Measurements from ENCODE around the gene DOK7.

The DOK7 gene

DNA sequence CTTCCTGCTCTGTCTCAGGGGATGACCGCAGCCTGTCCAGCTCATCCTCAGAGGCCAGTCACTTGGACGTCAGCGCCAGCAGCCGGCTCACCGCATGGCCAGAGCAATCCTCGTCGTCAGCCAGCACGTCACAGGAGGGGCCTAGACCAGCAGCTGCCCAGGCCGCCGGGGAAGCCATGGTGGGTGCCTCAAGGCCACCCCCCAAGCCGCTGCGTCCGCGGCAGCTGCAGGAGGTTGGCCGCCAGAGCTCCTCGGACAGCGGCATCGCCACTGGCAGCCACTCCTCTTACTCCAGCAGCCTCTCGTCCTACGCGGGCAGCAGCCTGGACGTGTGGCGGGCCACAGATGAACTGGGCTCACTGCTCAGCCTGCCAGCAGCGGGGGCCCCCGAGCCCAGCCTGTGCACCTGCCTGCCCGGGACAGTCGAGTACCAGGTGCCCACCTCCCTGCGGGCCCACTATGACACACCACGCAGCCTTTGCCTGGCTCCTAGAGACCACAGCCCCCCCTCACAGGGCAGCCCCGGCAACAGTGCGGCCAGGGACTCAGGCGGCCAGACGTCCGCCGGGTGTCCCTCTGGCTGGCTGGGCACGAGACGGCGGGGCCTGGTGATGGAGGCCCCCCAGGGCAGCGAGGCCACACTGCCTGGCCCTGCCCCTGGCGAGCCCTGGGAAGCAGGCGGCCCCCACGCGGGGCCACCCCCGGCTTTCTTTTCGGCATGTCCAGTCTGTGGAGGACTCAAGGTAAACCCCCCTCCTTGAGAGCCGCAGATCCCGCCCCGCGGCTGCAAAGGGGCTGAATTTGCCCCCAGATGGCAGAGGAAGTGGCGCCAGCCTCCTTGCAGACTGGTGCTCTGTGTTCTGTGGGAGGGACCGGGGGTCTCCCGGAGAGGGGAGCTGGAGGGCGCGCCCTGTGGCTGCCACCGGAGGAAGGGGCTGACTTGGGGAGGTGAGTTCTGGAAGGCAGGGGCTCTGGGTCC lies 29.9 kb downstream of the DOK7 start:
- no peak for DNase-seq

DNA sequence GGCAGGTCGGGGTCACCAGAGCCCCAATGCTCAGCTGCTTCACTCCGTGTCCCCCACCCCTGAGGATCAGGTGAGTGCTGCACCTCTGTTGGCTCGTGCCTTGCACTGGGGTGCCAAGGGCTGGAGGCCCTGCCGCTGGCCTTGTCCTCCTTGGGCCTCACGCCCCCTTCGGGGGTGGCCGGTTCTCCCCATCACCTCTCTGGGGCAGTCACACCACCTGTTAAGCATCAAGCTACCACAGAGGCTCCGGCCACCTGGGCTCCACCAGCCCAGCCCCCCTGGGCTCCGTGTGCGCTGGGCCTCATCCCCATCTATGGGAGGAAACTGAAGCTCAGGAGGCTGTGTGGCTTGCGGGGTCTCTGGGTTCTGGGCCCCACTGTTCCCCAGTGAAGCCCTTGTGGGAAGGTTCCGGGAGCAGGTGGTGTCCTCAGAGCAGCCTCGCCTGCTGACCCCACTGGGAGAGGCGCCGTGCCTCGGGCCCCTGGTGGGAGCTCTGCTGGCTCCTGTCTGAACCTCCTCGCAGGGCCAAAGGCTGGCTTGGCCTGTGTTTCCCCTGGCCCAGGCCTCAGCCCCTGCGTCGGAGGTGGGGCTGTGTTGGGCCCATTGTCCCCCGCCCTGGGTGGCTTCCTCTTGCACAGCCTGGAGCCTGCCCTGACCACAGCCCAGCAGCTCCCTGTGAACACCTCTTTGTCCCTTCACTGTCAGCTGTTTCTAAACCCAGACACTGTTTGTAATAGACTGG lies 30.8 kb downstream of the DOK7 start:
- DNase-seq = no peak

DNA sequence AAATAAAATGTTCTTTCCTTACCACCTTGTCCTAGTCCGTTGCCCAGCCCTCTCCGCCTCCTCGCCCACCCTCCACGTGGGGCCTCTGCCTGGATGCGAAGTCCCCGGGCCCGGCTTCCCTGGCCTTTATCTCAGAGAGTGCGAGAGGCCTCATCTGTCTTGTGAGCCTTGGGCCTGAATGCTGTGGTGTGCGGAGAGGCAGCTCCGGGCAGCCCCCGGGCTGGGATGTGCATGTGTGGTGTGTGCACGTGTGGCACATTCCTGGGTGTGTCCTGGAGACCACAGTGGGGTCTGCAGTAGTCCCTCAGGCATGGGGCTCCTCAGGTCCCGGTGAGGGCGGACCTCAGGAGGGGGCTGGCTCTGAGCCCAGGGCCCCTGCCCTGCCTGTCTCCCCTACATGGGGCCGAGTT lies 31.4 kb downstream of the DOK7 start:
- no peak for DNase-seq

DNA sequence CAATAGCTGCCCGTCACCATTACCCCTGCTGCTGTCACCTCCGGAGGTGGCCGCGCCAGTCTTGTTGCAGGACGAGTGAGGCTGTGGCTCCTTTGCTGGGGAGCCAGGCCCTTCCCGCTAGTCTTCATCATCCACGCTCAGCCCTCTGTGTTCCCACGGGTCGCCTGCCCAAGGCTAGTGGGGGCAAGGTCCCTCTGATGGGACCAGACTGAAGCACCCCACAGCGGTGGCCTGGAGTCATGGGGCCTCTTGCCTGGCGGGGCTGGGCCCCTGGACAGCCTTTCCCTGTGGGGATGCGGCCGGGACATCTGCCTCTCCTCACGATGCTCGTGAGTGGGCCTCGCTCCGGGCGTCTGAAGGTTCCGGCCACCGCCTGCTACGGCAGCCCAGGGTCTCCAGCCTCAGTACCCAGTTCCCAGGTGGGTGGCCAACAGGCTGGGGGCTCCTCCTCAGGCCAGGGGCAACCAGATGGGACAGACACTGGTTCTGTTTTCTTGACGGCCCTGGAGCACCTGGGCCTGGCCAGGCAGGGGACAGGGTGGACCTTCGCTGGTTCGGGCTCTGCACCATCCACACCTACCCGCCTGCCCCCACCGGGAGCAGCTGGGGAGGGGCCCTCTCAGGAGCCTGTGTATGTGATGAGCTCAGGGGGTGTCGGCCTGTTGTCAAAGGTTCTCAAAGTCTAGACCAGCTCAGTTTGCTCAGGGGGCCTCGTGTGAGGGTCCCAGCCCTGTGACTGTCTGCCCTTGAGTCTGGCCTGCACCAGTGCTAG lies 32.3 kb downstream of the DOK7 start:
- no peak for DNase-seq

- no peak for DNase-seq
These were observed 32.9 kb downstream of the DOK7 start for GRCh38 chr4:3496021-3496420.

- DNase-seq = no peak
These were observed 34.0 kb downstream of the DOK7 start for GRCh38 chr4:3497095-3497494.

DNA sequence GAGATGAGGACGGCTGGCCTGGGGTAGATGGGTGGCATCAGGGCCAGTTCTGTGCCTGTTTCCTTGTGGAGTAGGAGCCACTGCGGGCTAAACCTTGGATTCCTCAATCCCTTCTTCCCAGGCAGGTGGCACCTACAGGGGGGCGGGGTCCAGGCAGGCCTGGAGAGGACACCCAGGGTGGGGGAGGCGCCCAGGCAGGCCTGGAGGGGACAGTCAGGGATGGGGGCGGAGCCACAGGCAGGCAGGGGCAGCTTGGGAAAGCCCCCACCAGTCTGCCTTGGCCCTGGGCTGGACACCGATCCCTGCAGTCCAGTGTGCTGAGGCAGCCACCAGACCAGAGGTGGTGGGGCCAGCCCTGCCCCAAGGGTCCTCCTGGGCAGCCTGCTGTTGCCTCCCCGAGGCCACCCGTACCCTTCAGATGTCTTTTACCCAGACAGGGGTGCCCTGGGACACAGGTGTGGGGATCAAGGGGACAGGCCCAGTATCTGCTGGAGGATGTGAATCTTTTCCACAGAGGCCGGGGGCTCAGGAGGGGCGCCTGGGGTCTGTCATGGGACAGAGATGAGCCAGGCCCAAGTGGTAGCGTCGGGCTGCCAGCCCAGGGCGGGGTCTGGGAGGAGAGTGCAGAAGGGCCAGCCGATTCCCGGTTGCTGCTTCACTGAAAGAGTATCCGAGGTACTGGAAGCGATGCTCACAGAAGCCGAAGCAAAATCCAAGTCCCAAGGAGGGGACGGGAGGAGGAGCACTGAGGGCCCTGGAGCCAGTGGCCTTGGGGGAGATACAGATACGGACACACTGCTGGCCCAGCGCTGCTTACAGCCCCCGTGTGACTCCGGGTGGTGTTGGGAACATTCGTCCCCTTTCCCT lies 34.6 kb downstream of the DOK7 start:
- DNase-seq = no peak

DNA sequence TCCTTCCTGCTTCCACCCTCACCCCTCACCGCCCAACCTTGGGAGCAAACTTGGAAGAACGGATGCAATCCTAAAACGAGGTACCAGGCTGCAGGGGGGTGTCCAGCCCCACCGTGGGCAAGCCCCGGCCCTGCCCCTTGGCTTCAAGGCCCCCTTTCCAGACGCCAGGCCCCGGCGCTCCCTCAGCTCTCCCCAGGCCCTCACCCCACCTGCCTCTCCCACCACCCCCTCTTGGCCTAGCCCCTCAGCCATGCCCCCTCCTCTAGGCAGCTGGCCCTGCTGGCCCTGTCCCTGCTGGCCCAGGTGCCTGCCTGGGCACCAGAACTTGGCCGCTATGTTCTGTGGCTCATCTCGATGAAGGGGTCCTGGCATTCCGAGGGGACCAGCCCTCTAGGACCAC lies 35.3 kb downstream of the DOK7 start:
- DNase-seq = no peak

DNA sequence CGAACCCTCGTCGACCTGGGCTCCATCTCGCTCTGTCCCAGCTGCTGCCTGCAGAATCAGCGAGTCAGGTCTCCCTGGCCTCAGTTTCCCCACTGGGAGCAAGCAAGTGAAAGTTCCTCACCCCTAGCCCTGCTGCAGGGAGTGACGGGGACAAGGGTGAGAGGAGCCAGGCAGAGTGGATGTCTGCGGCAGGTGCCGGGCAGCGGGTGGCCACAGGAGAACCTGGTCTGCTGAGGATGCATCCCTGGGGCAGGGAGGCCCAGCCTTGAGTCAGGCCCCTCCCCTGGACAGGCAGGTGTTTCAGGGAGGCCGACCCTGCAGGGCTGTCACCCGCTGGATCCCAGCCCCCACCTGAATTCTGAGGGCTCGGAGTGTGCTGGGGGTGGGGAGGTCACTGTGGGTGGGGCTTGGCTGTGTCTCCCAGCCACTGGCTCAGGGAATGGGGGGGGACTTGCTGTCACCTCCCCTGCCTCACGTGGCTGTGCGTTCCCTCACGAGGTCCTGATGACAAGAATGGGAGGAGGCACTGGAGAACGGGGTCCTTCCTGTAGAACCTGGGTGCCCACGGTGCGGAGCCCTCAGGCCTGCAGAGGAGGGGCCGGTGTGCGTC lies 35.9 kb downstream of the DOK7 start:
- no peak for DNase-seq

DNA sequence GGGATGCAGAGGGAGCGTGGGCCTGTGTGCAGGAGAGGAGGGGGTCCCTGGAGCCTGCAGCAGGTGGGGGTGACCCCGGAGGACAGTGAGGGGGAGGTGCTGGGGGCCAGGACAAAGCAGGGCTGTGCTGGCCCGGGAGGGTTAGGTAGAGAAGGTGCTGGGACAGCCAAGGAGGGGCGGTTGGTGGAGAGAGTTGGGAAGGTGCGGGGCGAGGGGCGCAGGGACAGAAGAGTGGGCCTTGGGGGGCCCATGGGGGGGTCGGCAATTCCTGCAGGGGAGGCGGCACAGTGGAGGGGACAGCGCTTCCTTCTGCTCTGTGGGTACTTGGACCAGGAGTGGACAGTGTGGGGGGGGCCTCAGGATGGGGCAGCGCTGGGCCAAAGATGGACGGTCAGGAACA lies 36.6 kb downstream of the DOK7 start:
- DNase-seq = no peak

GRCh38 chr4:3500111-3500510 lies 37.0 kb downstream of the DOK7 start:
- DNase-seq = no peak

DNA sequence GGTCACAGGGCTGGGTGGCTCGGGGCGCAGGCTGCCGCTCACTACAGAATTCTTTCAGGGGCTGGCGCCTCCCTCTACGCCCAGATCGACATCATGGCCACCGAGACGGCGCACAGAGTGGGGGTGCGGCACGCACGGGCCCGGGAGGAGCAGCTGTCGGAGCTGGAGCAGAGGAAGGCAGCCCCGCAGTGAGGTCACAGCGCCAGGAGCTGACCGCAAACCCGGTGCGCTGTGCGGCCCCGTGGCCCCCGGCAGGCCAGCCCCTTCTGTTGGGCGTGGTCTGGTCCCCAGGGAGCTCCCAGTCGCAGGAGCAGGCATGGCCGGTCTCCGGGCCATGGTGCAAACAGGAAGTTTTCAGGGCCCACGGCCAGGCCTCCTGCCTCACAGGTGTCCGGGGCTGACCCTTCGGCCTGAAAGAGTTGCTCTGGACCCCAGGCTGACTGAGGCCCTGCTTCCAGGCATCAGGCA lies 37.6 kb downstream of the DOK7 start:
- DNase-seq = no peak

- no peak for DNase-seq
These were observed 38.2 kb downstream of the DOK7 start for GRCh38 chr4:3501126-3501824.

DNA sequence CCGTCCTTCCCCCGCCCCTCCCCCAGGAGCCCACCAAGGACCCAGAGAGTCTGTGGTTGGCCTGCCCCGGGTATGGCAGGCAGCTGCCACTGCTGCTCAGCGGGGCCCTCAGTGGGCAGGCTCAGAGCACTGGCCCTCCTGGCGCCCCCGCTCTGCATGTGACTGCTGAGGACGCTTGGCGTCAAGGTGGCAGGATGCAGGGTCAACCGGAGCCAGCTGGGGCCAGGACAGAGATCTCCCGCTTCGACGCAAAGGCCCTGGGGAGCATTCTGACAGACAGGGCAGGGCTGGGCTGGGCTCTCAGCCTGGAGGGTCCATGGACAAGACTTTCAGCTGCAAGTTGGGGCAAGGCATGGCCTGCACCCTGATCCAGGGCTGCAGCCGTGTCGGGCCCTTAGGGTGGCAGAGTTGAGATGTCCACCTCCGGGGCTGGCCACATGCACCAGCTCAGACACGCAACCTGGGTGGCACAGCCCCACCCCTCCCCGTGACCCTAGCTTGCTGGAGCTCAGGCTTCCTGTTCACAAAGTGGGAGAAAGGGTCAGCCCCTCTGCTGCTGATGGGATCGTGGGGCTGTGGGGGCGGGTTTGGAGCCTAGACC lies 38.8 kb downstream of the DOK7 start:
- no peak for DNase-seq

DNA sequence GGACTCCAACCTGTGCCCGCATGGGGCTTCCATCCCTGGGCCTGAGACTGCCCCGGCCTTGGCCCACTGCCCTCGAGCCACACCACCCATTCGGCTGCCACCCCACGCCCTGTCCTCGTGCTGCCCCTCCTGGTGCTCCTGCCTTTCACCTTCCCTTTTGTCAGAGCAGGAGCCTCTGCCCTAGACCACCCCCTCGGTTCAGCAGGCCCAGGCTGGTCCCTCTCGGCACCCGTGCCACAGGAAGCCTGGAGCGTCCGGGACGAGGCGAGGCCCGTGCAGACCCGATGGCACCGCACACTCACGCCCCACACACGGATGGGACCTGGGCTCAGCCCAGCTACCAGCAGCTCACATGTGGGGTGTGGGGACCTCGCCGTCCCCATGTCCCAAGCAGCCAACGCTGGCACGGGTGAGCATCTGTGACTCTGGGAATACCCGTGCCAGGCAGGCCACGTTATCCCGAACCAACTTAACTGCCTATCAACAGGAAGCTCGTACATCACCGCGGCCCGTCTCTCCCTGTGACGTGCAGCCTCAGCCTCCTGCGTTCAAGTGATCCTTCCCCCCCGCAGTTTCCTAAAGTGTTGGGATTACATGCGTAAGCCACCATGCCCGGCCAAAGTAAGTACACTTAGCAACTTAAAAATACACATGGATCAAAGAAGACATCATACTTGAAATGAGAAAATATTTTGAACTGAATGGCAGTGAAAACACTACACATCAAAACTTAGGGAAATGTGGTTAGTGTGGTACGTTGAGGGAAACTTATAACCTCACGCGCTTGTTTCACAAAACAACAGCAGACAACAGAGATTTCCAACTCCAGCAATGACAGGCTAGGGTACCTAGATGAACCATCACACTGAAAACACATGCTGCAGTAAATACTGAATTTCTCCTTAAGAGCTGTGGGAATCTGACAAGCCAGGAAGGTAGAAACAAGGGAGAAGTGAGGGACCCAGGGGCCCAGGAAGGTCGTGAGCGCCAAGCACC lies 40.1 kb downstream of the DOK7 start:
- no peak for DNase-seq

DNA sequence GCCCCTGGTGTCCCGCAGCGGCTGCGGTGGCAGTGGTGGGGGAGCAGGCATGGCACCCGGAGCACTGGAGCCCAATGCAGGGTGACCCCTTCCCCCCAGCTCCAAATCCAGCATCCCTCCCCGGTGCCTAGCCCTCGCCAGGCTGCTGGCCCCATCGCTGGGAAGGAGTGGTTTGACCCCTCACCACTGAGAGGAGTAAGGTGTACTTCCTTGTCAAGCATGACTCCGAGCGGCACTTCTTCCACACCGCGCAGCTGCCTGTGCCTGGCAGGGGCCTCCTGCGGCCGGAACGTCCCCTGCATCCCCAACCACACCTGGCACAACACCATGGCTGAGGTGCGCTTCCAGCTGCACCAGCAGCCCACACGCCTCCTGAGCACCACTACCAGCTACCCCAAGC lies 42.1 kb downstream of the DOK7 start:
- DNase-seq = no peak

- DNase-seq = no peak
These were observed 45.4 kb downstream of the DOK7 start for GRCh38 chr4:3508542-3508941.

DNA sequence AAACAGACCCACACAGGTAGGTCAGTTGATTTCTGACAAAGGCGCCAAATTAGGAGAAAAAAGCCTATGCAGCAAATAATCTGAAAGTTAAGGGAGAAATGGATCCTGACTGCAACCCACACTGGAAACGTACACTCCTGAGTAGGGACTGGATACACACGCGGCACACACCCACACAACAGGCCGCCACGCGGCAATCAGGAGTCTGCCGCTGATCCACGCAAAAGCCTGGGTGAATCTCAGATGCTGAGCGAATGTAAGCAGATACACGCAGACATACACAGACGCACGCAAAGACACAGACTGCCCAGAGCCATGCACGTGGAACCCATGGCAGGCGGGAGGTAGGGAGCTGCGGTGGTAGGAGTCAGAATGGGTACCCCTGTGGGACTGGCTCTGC lies 47.4 kb downstream of the DOK7 start:
- no peak for DNase-seq

DNA sequence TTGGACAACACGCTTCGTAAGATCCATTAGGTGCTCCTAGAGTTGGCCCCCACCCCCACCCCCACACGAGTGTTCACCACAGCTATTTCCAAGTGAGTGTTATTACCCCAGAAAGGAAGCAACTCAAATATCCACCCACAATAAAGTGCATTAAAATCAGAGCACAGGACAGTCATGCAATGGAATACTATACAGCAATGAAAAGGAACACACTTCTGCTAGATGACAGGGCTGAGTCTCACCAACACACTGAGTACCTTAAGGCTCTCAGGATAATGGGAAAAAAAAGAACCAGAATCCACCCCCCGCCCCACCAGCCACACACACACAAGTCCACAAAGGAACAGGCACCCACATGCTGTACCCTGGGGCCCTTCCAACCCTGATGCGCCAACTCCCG lies 48.1 kb downstream of the DOK7 start:
- no peak for DNase-seq
